RWPE2 (cell line): Measurements from ENCODE around the gene CXXC5.
"Not testable (repeated sequence)": the region's sequence is repeated elsewhere in the genome, so short reads cannot be mapped to it uniquely, and the experiment has no call there.

Experiments used
- ATAC-seq: fragments of 200-7000 bp; cut with Tn5 transposase; 3 replicates; pipeline ENCODE4 v1.9.1; 2021; ENCODE audit warnings: low read depth
- DNase-seq: peaks from one replicate; pipeline ENCODE4 v3.0.0-alpha.2; 2020; ENCODE audit warnings: low spot score
- H3K27ac ChIP-seq: fragments of 450-650 bp; 2 replicates; pipeline ENCODE4 v1.5.1; 2017; ENCODE audit warnings: mild to moderate bottlenecking; ENCODE audit not compliant: poor library complexity, severe bottlenecking
- H3K27me3 ChIP-seq: fragments of 250-450 bp; sonication (Bioruptor Pico); 2 replicates; pipeline ENCODE4 v1.5.1; 2021; ENCODE audit warnings: mild to moderate bottlenecking, moderate library complexity; ENCODE audit not compliant: insufficient read depth, poor library complexity, severe bottlenecking
- H3K36me3 ChIP-seq: fragments of 250-450 bp; sonication (Bioruptor Pico); 2 replicates; pipeline ENCODE4 v1.5.1; 2020; ENCODE audit warnings: low read depth, mild to moderate bottlenecking, moderate library complexity
- H3K4me1 ChIP-seq: fragments of 250-450 bp; sonication (Bioruptor Pico); 2 replicates; pipeline ENCODE4 v1.5.1; 2021; ENCODE audit warnings: mild to moderate bottlenecking, moderate library complexity; ENCODE audit not compliant: insufficient read depth, poor library complexity, severe bottlenecking
- H3K4me3 ChIP-seq: fragments of 250-450 bp; sonication (Bioruptor Pico); 2 replicates; pipeline ENCODE4 v1.5.1; 2021; ENCODE audit warnings: mild to moderate bottlenecking, moderate library complexity; ENCODE audit not compliant: severe bottlenecking
- H3K9me3 ChIP-seq: fragments of 250-450 bp; sonication (Bioruptor Pico); 2 replicates; pipeline ENCODE4 v1.5.1; 2021; ENCODE audit warnings: mild to moderate bottlenecking, moderate library complexity; ENCODE audit not compliant: severe bottlenecking
- CTCF ChIP-seq: fragments of 450-650 bp; IDR thresholded peaks from one replicate; pipeline ENCODE4 v1.5.1; 2017; ENCODE audit warnings: mild to moderate bottlenecking, moderate library complexity; ENCODE audit not compliant: poor library complexity, severe bottlenecking

Gene CXXC5

GRCh38 chr5:139605887-139606286 is 42.3 kb upstream of the CXXC5 start:
- ATAC-seq (no peak), DNase-seq (no peak)
- Histone ChIP-seq H3K4me3 (no peak overlapping the region), H3K36me3 (peaks cover 80% of the 10 kb centered on the region), H3K27me3 (no peaks in the 10 kb centered on the region), H3K4me1 (peaks cover 3% of the 10 kb centered on the region), H3K9me3 (no peaks in the 10 kb centered on the region), H3K27ac (no peak overlapping the region)
- TF ChIP-seq CTCF = no peak

GRCh38 chr5:139611703-139612584 is 36.2 kb upstream of the CXXC5 start:
- no peak overlapping the region for H3K27ac ChIP-seq
- no peaks in the 10 kb centered on the region for H3K4me1 ChIP-seq
- TF ChIP-seq CTCF = no peak
- DNase-seq = no peak
- no peaks in the 10 kb centered on the region for H3K27me3 ChIP-seq
- no peak overlapping the region for H3K4me3 ChIP-seq
- no peaks in the 10 kb centered on the region for H3K9me3 ChIP-seq
- no peak for ATAC-seq
- H3K36me3 ChIP-seq = peaks cover 78% of the 10 kb centered on the region

- Histone ChIP-seq H3K36me3 (peaks cover 97% of the 10 kb centered on the region), H3K27ac (no peak overlapping the region), H3K9me3 (no peaks in the 10 kb centered on the region), H3K27me3 (no peaks in the 10 kb centered on the region), H3K4me3 (no peak overlapping the region), H3K4me1 (no peaks in the 10 kb centered on the region)
- TF ChIP-seq CTCF = no peak
- ATAC-seq = no peak
- no peak for DNase-seq
Measured at GRCh38 chr5:139619861-139620260, 28.3 kb upstream of the CXXC5 start.

GRCh38 chr5:139625398-139625797 is 22.8 kb upstream of the CXXC5 start:
- H3K36me3 ChIP-seq = peaks cover 87% of the 10 kb centered on the region
- not testable (repeated sequence) for H3K27ac ChIP-seq, H3K4me1 ChIP-seq, H3K4me3 ChIP-seq, ATAC-seq, DNase-seq, H3K27me3 ChIP-seq, H3K9me3 ChIP-seq

- Histone ChIP-seq H3K27ac (no peak overlapping the region), H3K4me1 (peaks cover 5% of the 10 kb centered on the region), H3K36me3 (peaks cover 37% of the 10 kb centered on the region), H3K9me3 (no peaks in the 10 kb centered on the region), H3K4me3 (no peak overlapping the region), H3K27me3 (no peaks in the 10 kb centered on the region)
- no peak for ATAC-seq
- no peak for TF ChIP-seq CTCF
- no peak for DNase-seq
Measured at GRCh38 chr5:139630855-139631254, 17.3 kb upstream of the CXXC5 start.
